IMR-90 (cell line): Measurements from ENCODE around the gene SIAH2. TPM values are rescaled to one million over a fixed set of nuclear protein-coding genes. Genes with fewer than 3 reads are reported as not detected.

ENCODE experiments used
- ATAC-seq: fragments of 200-7000 bp; cut with Tn5 transposase; 2 replicates; pipeline ENCODE4 v1.9.1; 2020; ENCODE audit warnings: low read depth, mild to moderate bottlenecking, moderate library complexity
- BruUV-seq: library from RNA; stranded (reverse); fragments of 400-500 nt; replicated peaks from 2 replicates; lab custom pipeline; 2021; lab: Mats Ljungman, UMichigan
- CTCF ChIA-PET: fragments of 300-600 bp; formaldehyde crosslinking; extraction: SDS; loops from one replicate; lab custom pipeline; 2021; ENCODE audit warnings: antibody characterized with exemption; lab: Yijun Ruan, JAX
- POLR2A ChIA-PET: fragments of 300-600 bp; sonication (Branson Sonifier 250); formaldehyde crosslinking; loops from one replicate; lab custom pipeline; 2022; ENCODE audit warnings: antibody characterized with exemption; ENCODE audit not compliant: unreplicated experiment; lab: Charles Lee
- DNase-seq: peaks from one replicate; pipeline ENCODE4 v3.0.0; 2013
- H2AFZ ChIP-seq: replicated peaks from 2 replicates; pipeline ENCODE3; 2013; ENCODE audit warnings: low read length, mild to moderate bottlenecking; ENCODE audit not compliant: poor library complexity
- H2AK5ac ChIP-seq: 2 replicates; pipeline ENCODE4 v1.6.1; 2013; ENCODE audit warnings: low read depth, low read length, inconsistent platforms
- H2AK9ac ChIP-seq: replicated peaks from 2 replicates; pipeline ENCODE3; 2013; ENCODE audit warnings: mild to moderate bottlenecking, low read depth, low read length, moderate library complexity; ENCODE audit not compliant: poor library complexity
- H2BK120ac ChIP-seq: 2 replicates; pipeline ENCODE4 v1.6.1; 2013; ENCODE audit warnings: low read depth, low read length, inconsistent platforms
- H2BK15ac ChIP-seq: 3 replicates; pipeline ENCODE4 v1.6.1; 2013; ENCODE audit warnings: low read depth, low read length, inconsistent platforms
- H2BK20ac ChIP-seq: 2 replicates; pipeline ENCODE4 v1.6.1; 2013; ENCODE audit warnings: low read depth, mild to moderate bottlenecking, inconsistent platforms, low read length, moderate library complexity
- H2BK5ac ChIP-seq: 2 replicates; pipeline ENCODE4 v1.6.1; 2013; ENCODE audit warnings: mild to moderate bottlenecking, low read depth, low read length, inconsistent platforms; ENCODE audit not compliant: poor library complexity, severe bottlenecking
- H3K14ac ChIP-seq: replicated peaks from 2 replicates; pipeline ENCODE4 v1.6.1; 2013; ENCODE audit warnings: low read depth, low read length, inconsistent platforms
- H3K18ac ChIP-seq: 2 replicates; pipeline ENCODE4 v1.6.1; 2013; ENCODE audit warnings: low read depth, low read length, control low read depth
- H3K23ac ChIP-seq: 2 replicates; pipeline ENCODE4 v1.6.1; 2013; ENCODE audit warnings: low read depth, low read length, inconsistent platforms
- H3K27ac ChIP-seq: 2 replicates; pipeline ENCODE4 v1.5.1; 2013; ENCODE audit warnings: mild to moderate bottlenecking, control low read depth, low read length; ENCODE audit not compliant: insufficient read depth
- H3K27me3 ChIP-seq: 2 replicates; pipeline ENCODE4 v1.6.1; 2013; ENCODE audit warnings: low read length; ENCODE audit not compliant: control insufficient read depth, insufficient read depth
- H3K36me3 ChIP-seq: 2 replicates; pipeline ENCODE4 v1.6.1; 2013; ENCODE audit warnings: low read length, mixed read lengths; ENCODE audit not compliant: control insufficient read depth, insufficient read depth
- H3K4ac ChIP-seq: 2 replicates; pipeline ENCODE4 v1.6.1; 2013; ENCODE audit warnings: low read depth, low read length, inconsistent platforms
- H3K4me1 ChIP-seq: 2 replicates; pipeline ENCODE4 v1.6.1; 2013; ENCODE audit warnings: low read length, mixed read lengths; ENCODE audit not compliant: control insufficient read depth, insufficient read depth
- H3K4me2 ChIP-seq: 2 replicates; pipeline ENCODE4 v1.6.1; 2013; ENCODE audit warnings: low read depth, mild to moderate bottlenecking, control low read depth, low read length, moderate library complexity
- H3K4me3 ChIP-seq: 2 replicates; pipeline ENCODE4 v1.5.1; 2013; ENCODE audit warnings: low read depth, mild to moderate bottlenecking, control low read depth, low read length, moderate library complexity; ENCODE audit not compliant: insufficient read depth
- H3K56ac ChIP-seq: 2 replicates; pipeline ENCODE4 v1.6.1; 2013; ENCODE audit warnings: low read length, inconsistent platforms; ENCODE audit not compliant: insufficient read depth; ENCODE audit errors: extremely low read depth
- H3K79me1 ChIP-seq, 2 experiments: 2 replicates each; pipeline ENCODE4 v1.6.1; 2013; ENCODE audit warnings: low read length in 2 of 2, inconsistent platforms in 1 of 2, low read depth in 1 of 2
- H3K9ac ChIP-seq: 2 replicates; pipeline ENCODE4 v1.6.1; 2013; ENCODE audit warnings: low read depth, low read length, control low read depth
- H3K9me1 ChIP-seq: 2 replicates; pipeline ENCODE4 v1.6.1; 2013; ENCODE audit warnings: low read length, inconsistent platforms; ENCODE audit not compliant: insufficient read depth
- H3K9me3 ChIP-seq: 2 replicates; pipeline ENCODE4 v1.6.1; 2013; ENCODE audit warnings: low read length; ENCODE audit not compliant: control insufficient read depth, insufficient read depth
- H4K20me1 ChIP-seq: 2 replicates; pipeline ENCODE4 v1.6.1; 2013; ENCODE audit warnings: low read length, inconsistent platforms; ENCODE audit not compliant: insufficient read depth
- H4K5ac ChIP-seq: 2 replicates; pipeline ENCODE4 v1.6.1; 2013; ENCODE audit warnings: mild to moderate bottlenecking, low read depth, low read length, control low read depth
- H4K8ac ChIP-seq, 2 experiments: 2 replicates each; pipeline ENCODE4 v1.6.1; 2013; ENCODE audit warnings: low read depth in 2 of 2, low read length in 2 of 2, control low read depth in 1 of 2, inconsistent platforms in 1 of 2
- H4K91ac ChIP-seq: 2 replicates; pipeline ENCODE4 v1.6.1; 2013; ENCODE audit warnings: low read depth, low read length, inconsistent platforms; ENCODE audit not compliant: insufficient read depth
- BHLHE40 ChIP-seq: fragments of 150-350 bp; IDR thresholded peaks from 2 replicates; pipeline ENCODE4 v1.6.1; 2016; ENCODE audit warnings: mild to moderate bottlenecking, low read depth, low read length
- CEBPB ChIP-seq: IDR thresholded peaks from 2 replicates; pipeline ENCODE4 v1.6.1; 2012; ENCODE audit warnings: low read depth, low read length, improper control_type of control experiment
- CHD1 ChIP-seq: IDR thresholded peaks from 2 replicates; pipeline ENCODE4 v1.6.1; 2012; ENCODE audit warnings: low read depth, low read length, improper control_type of control experiment
- ELK1 ChIP-seq: fragments of 150-350 bp; IDR thresholded peaks from 2 replicates; pipeline ENCODE4 v1.6.1; 2016; ENCODE audit warnings: low read depth, mild to moderate bottlenecking, low read length, moderate library complexity, borderline replicate concordance
- FOS ChIP-seq: fragments of 150-350 bp; IDR thresholded peaks from 2 replicates; pipeline ENCODE4 v1.6.1; 2016; ENCODE audit warnings: low read depth, low read length
- MAFK ChIP-seq: IDR thresholded peaks from 2 replicates; pipeline ENCODE4 v1.6.1; 2012; ENCODE audit warnings: low read depth, low read length, improper control_type of control experiment
- MAZ ChIP-seq: IDR thresholded peaks from 2 replicates; pipeline ENCODE4 v1.6.1; 2012; ENCODE audit warnings: low read depth, mild to moderate bottlenecking, low read length, improper control_type of control experiment, moderate library complexity, borderline replicate concordance
- MXI1 ChIP-seq: IDR thresholded peaks from 2 replicates; pipeline ENCODE4 v1.6.1; 2012; ENCODE audit warnings: low read depth, mild to moderate bottlenecking, low read length, moderate library complexity, borderline replicate concordance
- NFE2L2 ChIP-seq: fragments of 150-350 bp; IDR thresholded peaks from 2 replicates; pipeline ENCODE4 v1.6.1; 2016; ENCODE audit warnings: low read depth, mild to moderate bottlenecking, low read length
- POLR2A ChIP-seq: IDR thresholded peaks from 2 replicates; pipeline ENCODE4 v1.6.1; 2012; ENCODE audit warnings: mild to moderate bottlenecking, low read depth, low read length
- RAD21 ChIP-seq: IDR thresholded peaks from 2 replicates; pipeline ENCODE4 v1.6.1; 2012; ENCODE audit warnings: low read length, improper control_type of control experiment
- RCOR1 ChIP-seq: IDR thresholded peaks from 2 replicates; pipeline ENCODE4 v1.6.1; 2012; ENCODE audit warnings: mild to moderate bottlenecking, low read length, improper control_type of control experiment; ENCODE audit not compliant: insufficient replicate concordance
- RFX5 ChIP-seq: IDR thresholded peaks from 2 replicates; pipeline ENCODE4 v1.8.0; 2012; ENCODE audit warnings: low read depth, mild to moderate bottlenecking, low read length, moderate library complexity
- SMC3 ChIP-seq: fragments of 150-350 bp; IDR thresholded peaks from 2 replicates; pipeline ENCODE4 v1.6.1; 2016; ENCODE audit warnings: low read depth, mild to moderate bottlenecking, antibody characterized with exemption, low read length, moderate library complexity
- WGBS, 2 experiments: methylation state at CpG; one replicate each; pipeline versions ENCODE4 v1.1.5 to v1.1.7; 2013; ENCODE audit warnings: missing lambda C conversion rate in 2 of 2; ENCODE audit not compliant: insufficient read length in 1 of 2; ENCODE audit errors: extremely low coverage in 2 of 2; 5-methylcytosine and 5-hydroxymethylcytosine counted together
- dilution Hi-C: fragments of 300-500 bp; cut with HindIII; formaldehyde crosslinking; loops from one replicate; pipeline ENCODE4 v1.14.3; 2018; ENCODE audit warnings: low sequenced_read_pairs; ENCODE audit not compliant: unreplicated experiment
- in situ Hi-C: fragments of 300-500 bp; cut with MboI; formaldehyde crosslinking; loops from 3 replicates; pipeline ENCODE4 v1.14.3; 2019; ENCODE audit warnings: low sequenced_read_pairs, inconsistent platforms, mixed read lengths
- intact Hi-C: fragments of 100-400 bp; cut with micrococcal nuclease; formaldehyde crosslinking; loops from 2 replicates; pipeline ENCODE4 v1.10.0; 2022
- polyA plus RNA-seq, 3 experiments: library from polyadenylated mRNA; depleted of rRNA; stranded (reverse); fragments of >200 nt; gene quantifications; 2 replicates each; pipeline ENCODE4 v1.2.3, GENCODE V29; 2012; ENCODE audit warnings: low replicate concordance in 1 of 3
- total RNA-seq: library from RNA; depleted of rRNA; stranded (reverse); fragments of >200 nt; gene quantifications from 2 replicates; pipeline ENCODE4 v1.2.3, GENCODE V29; 2012
- TF ChIP-seq, protein P1 (sequence below): conservative IDR thresholded peaks from 2 replicates; pipeline ENCODE4 v1.5.1; 2012; ENCODE audit warnings: mild to moderate bottlenecking, low read depth, low read length, improper control_type of control experiment
- TF ChIP-seq, protein P2 (sequence below): fragments of 150-350 bp; IDR thresholded peaks from 2 replicates; pipeline ENCODE4 v1.6.1; 2017; ENCODE audit warnings: mild to moderate bottlenecking, antibody characterized with exemption, low read length, low read depth

The SIAH2 gene
- total and polyA plus RNA-seq, 2 of the 4 experiments (the other 2 are of a cell fraction): 24.7 to 61.8 TPM

GRCh38 chr3:150773616-150774192 is 10.7 kb upstream of the SIAH2 start:
- intact Hi-C loops: no loop called here
- Histone ChIP-seq H3K27me3 (no peaks in the 10 kb centered on the region), H3K56ac (no peak overlapping the region), H2BK5ac (peak overlapping the region; percentile 26), H3K23ac (no peak overlapping the region), H3K14ac (no peak overlapping the region), H3K27ac (no peak overlapping the region), H2BK20ac (no peak overlapping the region), H3K18ac (no peak overlapping the region), H3K4me3 (no peak overlapping the region), H2AK9ac (no peak overlapping the region), H2AFZ (peak overlapping the region; percentile 65), H4K91ac (no peak overlapping the region), H4K5ac (no peak overlapping the region), H2AK5ac (0 out of 2 replicates have a peak overlapping the region, but pooled peaks have one; percentile 35), H3K4me2 (no peak overlapping the region), H2BK15ac (peak overlapping the region; percentile 56; the same call in 1 of the 3 replicates), H3K9me3 (no peaks in the 10 kb centered on the region), H3K4me1 (peaks cover 6% of the 10 kb centered on the region), H3K9ac (no peak overlapping the region), H3K36me3 (no peaks in the 10 kb centered on the region), H4K8ac (no peak overlapping the region), H4K20me1 (no peaks in the 10 kb centered on the region), H3K4ac (no peak overlapping the region), H2BK120ac (no peak overlapping the region), H3K9me1 (no peaks in the 10 kb centered on the region), H3K79me1 (no peaks in the 10 kb centered on the region)
- CTCF ChIA-PET: no interaction called here
- 100% methylated on average over 4 of the region's 14 CpGs; no CpG with 5 or more reads in 1 of the 2 experiments for WGBS, 2 experiments
- in situ Hi-C loops: no loop called here
- dilution Hi-C loops: no loop called here
- POLR2A ChIA-PET: no interaction called here
- ATAC-seq (no peak), DNase-seq (no peak)
- TF ChIP-seq, protein P1, sequence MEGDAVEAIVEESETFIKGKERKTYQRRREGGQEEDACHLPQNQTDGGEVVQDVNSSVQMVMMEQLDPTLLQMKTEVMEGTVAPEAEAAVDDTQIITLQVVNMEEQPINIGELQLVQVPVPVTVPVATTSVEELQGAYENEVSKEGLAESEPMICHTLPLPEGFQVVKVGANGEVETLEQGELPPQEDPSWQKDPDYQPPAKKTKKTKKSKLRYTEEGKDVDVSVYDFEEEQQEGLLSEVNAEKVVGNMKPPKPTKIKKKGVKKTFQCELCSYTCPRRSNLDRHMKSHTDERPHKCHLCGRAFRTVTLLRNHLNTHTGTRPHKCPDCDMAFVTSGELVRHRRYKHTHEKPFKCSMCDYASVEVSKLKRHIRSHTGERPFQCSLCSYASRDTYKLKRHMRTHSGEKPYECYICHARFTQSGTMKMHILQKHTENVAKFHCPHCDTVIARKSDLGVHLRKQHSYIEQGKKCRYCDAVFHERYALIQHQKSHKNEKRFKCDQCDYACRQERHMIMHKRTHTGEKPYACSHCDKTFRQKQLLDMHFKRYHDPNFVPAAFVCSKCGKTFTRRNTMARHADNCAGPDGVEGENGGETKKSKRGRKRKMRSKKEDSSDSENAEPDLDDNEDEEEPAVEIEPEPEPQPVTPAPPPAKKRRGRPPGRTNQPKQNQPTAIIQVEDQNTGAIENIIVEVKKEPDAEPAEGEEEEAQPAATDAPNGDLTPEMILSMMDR: no peak
- TF ChIP-seq POLR2A: no peak
- no peak for TF ChIP-seq SMC3
- TF ChIP-seq CEBPB: no peak
- no peak for TF ChIP-seq CHD1
- TF ChIP-seq FOS: no peak
- TF ChIP-seq RAD21: no peak
- no peak for TF ChIP-seq NFE2L2
- TF ChIP-seq RFX5: no peak
- TF ChIP-seq RCOR1: no peak
- TF ChIP-seq ELK1: no peak
- TF ChIP-seq, protein P2, sequence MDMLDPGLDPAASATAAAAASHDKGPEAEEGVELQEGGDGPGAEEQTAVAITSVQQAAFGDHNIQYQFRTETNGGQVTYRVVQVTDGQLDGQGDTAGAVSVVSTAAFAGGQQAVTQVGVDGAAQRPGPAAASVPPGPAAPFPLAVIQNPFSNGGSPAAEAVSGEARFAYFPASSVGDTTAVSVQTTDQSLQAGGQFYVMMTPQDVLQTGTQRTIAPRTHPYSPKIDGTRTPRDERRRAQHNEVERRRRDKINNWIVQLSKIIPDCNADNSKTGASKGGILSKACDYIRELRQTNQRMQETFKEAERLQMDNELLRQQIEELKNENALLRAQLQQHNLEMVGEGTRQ: no peak
- no peak for TF ChIP-seq MAZ
- TF ChIP-seq MAFK: no peak
- TF ChIP-seq BHLHE40: no peak
- no peak for TF ChIP-seq MXI1
- BruUV-seq: no TSS peak
